IMR-90 (cell line): ENCODE data around the gene MRM2. TPM values are rescaled to one million over a fixed set of nuclear protein-coding genes. Genes with fewer than 3 reads are reported as not detected.

Source experiments
- ATAC-seq: fragments of 200-7000 bp; cut with Tn5 transposase; 2 replicates; pipeline ENCODE4 v1.9.1; 2020; ENCODE audit warnings: low read depth, mild to moderate bottlenecking, moderate library complexity
- BruUV-seq: library from RNA; stranded (reverse); fragments of 400-500 nt; replicated peaks from 2 replicates; lab custom pipeline; 2021; lab: Mats Ljungman, UMichigan
- CTCF ChIA-PET: fragments of 300-600 bp; formaldehyde crosslinking; extraction: SDS; loops from one replicate; lab custom pipeline; 2021; ENCODE audit warnings: antibody characterized with exemption; lab: Yijun Ruan, JAX
- POLR2A ChIA-PET: fragments of 300-600 bp; sonication (Branson Sonifier 250); formaldehyde crosslinking; loops from one replicate; lab custom pipeline; 2022; ENCODE audit warnings: antibody characterized with exemption; ENCODE audit not compliant: unreplicated experiment; lab: Charles Lee
- DNase-seq: peaks from one replicate; pipeline ENCODE4 v3.0.0; 2013
- H2AFZ ChIP-seq: replicated peaks from 2 replicates; pipeline ENCODE3; 2013; ENCODE audit warnings: low read length, mild to moderate bottlenecking; ENCODE audit not compliant: poor library complexity
- H2AK5ac ChIP-seq: 2 replicates; pipeline ENCODE4 v1.6.1; 2013; ENCODE audit warnings: low read depth, low read length, inconsistent platforms
- H2AK9ac ChIP-seq: replicated peaks from 2 replicates; pipeline ENCODE3; 2013; ENCODE audit warnings: mild to moderate bottlenecking, low read depth, low read length, moderate library complexity; ENCODE audit not compliant: poor library complexity
- H2BK120ac ChIP-seq: 2 replicates; pipeline ENCODE4 v1.6.1; 2013; ENCODE audit warnings: low read depth, low read length, inconsistent platforms
- H2BK15ac ChIP-seq: 3 replicates; pipeline ENCODE4 v1.6.1; 2013; ENCODE audit warnings: low read depth, low read length, inconsistent platforms
- H2BK20ac ChIP-seq: 2 replicates; pipeline ENCODE4 v1.6.1; 2013; ENCODE audit warnings: low read depth, mild to moderate bottlenecking, inconsistent platforms, low read length, moderate library complexity
- H2BK5ac ChIP-seq: 2 replicates; pipeline ENCODE4 v1.6.1; 2013; ENCODE audit warnings: mild to moderate bottlenecking, low read depth, low read length, inconsistent platforms; ENCODE audit not compliant: poor library complexity, severe bottlenecking
- H3K14ac ChIP-seq: replicated peaks from 2 replicates; pipeline ENCODE4 v1.6.1; 2013; ENCODE audit warnings: low read depth, low read length, inconsistent platforms
- H3K18ac ChIP-seq: 2 replicates; pipeline ENCODE4 v1.6.1; 2013; ENCODE audit warnings: low read depth, low read length, control low read depth
- H3K23ac ChIP-seq: 2 replicates; pipeline ENCODE4 v1.6.1; 2013; ENCODE audit warnings: low read depth, low read length, inconsistent platforms
- H3K27ac ChIP-seq: 2 replicates; pipeline ENCODE4 v1.5.1; 2013; ENCODE audit warnings: mild to moderate bottlenecking, control low read depth, low read length; ENCODE audit not compliant: insufficient read depth
- H3K27me3 ChIP-seq: 2 replicates; pipeline ENCODE4 v1.6.1; 2013; ENCODE audit warnings: low read length; ENCODE audit not compliant: control insufficient read depth, insufficient read depth
- H3K36me3 ChIP-seq: 2 replicates; pipeline ENCODE4 v1.6.1; 2013; ENCODE audit warnings: low read length, mixed read lengths; ENCODE audit not compliant: control insufficient read depth, insufficient read depth
- H3K4ac ChIP-seq: 2 replicates; pipeline ENCODE4 v1.6.1; 2013; ENCODE audit warnings: low read depth, low read length, inconsistent platforms
- H3K4me1 ChIP-seq: 2 replicates; pipeline ENCODE4 v1.6.1; 2013; ENCODE audit warnings: low read length, mixed read lengths; ENCODE audit not compliant: control insufficient read depth, insufficient read depth
- H3K4me2 ChIP-seq: 2 replicates; pipeline ENCODE4 v1.6.1; 2013; ENCODE audit warnings: low read depth, mild to moderate bottlenecking, control low read depth, low read length, moderate library complexity
- H3K4me3 ChIP-seq: 2 replicates; pipeline ENCODE4 v1.5.1; 2013; ENCODE audit warnings: low read depth, mild to moderate bottlenecking, control low read depth, low read length, moderate library complexity; ENCODE audit not compliant: insufficient read depth
- H3K56ac ChIP-seq: 2 replicates; pipeline ENCODE4 v1.6.1; 2013; ENCODE audit warnings: low read length, inconsistent platforms; ENCODE audit not compliant: insufficient read depth; ENCODE audit errors: extremely low read depth
- H3K79me1 ChIP-seq, 2 experiments: 2 replicates each; pipeline ENCODE4 v1.6.1; 2013; ENCODE audit warnings: low read length in 2 of 2, inconsistent platforms in 1 of 2, low read depth in 1 of 2
- H3K9ac ChIP-seq: 2 replicates; pipeline ENCODE4 v1.6.1; 2013; ENCODE audit warnings: low read depth, low read length, control low read depth
- H3K9me1 ChIP-seq: 2 replicates; pipeline ENCODE4 v1.6.1; 2013; ENCODE audit warnings: low read length, inconsistent platforms; ENCODE audit not compliant: insufficient read depth
- H3K9me3 ChIP-seq: 2 replicates; pipeline ENCODE4 v1.6.1; 2013; ENCODE audit warnings: low read length; ENCODE audit not compliant: control insufficient read depth, insufficient read depth
- H4K20me1 ChIP-seq: 2 replicates; pipeline ENCODE4 v1.6.1; 2013; ENCODE audit warnings: low read length, inconsistent platforms; ENCODE audit not compliant: insufficient read depth
- H4K5ac ChIP-seq: 2 replicates; pipeline ENCODE4 v1.6.1; 2013; ENCODE audit warnings: mild to moderate bottlenecking, low read depth, low read length, control low read depth
- H4K8ac ChIP-seq, 2 experiments: 2 replicates each; pipeline ENCODE4 v1.6.1; 2013; ENCODE audit warnings: low read depth in 2 of 2, low read length in 2 of 2, control low read depth in 1 of 2, inconsistent platforms in 1 of 2
- H4K91ac ChIP-seq: 2 replicates; pipeline ENCODE4 v1.6.1; 2013; ENCODE audit warnings: low read depth, low read length, inconsistent platforms; ENCODE audit not compliant: insufficient read depth
- POLR2A ChIP-seq: IDR thresholded peaks from 2 replicates; pipeline ENCODE4 v1.6.1; 2012; ENCODE audit warnings: mild to moderate bottlenecking, low read depth, low read length
- RAD21 ChIP-seq: IDR thresholded peaks from 2 replicates; pipeline ENCODE4 v1.6.1; 2012; ENCODE audit warnings: low read length, improper control_type of control experiment
- RCOR1 ChIP-seq: IDR thresholded peaks from 2 replicates; pipeline ENCODE4 v1.6.1; 2012; ENCODE audit warnings: mild to moderate bottlenecking, low read length, improper control_type of control experiment; ENCODE audit not compliant: insufficient replicate concordance
- WGBS, 2 experiments: methylation state at CpG; one replicate each; pipeline versions ENCODE4 v1.1.5 to v1.1.7; 2013; ENCODE audit warnings: missing lambda C conversion rate in 2 of 2; ENCODE audit not compliant: insufficient read length in 1 of 2; ENCODE audit errors: extremely low coverage in 2 of 2; 5-methylcytosine and 5-hydroxymethylcytosine counted together
- dilution Hi-C: fragments of 300-500 bp; cut with HindIII; formaldehyde crosslinking; loops from one replicate; pipeline ENCODE4 v1.14.3; 2018; ENCODE audit warnings: low sequenced_read_pairs; ENCODE audit not compliant: unreplicated experiment
- in situ Hi-C: fragments of 300-500 bp; cut with MboI; formaldehyde crosslinking; loops from 3 replicates; pipeline ENCODE4 v1.14.3; 2019; ENCODE audit warnings: low sequenced_read_pairs, inconsistent platforms, mixed read lengths
- intact Hi-C: fragments of 100-400 bp; cut with micrococcal nuclease; formaldehyde crosslinking; loops from 2 replicates; pipeline ENCODE4 v1.10.0; 2022
- polyA plus RNA-seq, 3 experiments: library from polyadenylated mRNA; depleted of rRNA; stranded (reverse); fragments of >200 nt; gene quantifications; 2 replicates each; pipeline ENCODE4 v1.2.3, GENCODE V29; 2012; ENCODE audit warnings: low replicate concordance in 1 of 3
- total RNA-seq: library from RNA; depleted of rRNA; stranded (reverse); fragments of >200 nt; gene quantifications from 2 replicates; pipeline ENCODE4 v1.2.3, GENCODE V29; 2012

The MRM2 gene
- total and polyA plus RNA-seq, 2 of the 4 experiments (the other 2 are of a cell fraction) = 19.1 to 23.8 TPM

- ChIA-PET POLR2A (no interaction called here), CTCF (interaction anchor here (0.5 kb wide), 2 partner anchors 114 to 117 kb away, joined by 4 to 5 read pairs; no protein-coding TSS in a partner anchor)
- in situ Hi-C loops = no loop called here
- Histone ChIP-seq H2BK15ac (no peak overlapping the region), H4K5ac (no peak overlapping the region), H3K36me3 (peaks cover 30% of the 10 kb centered on the region), H3K4ac (no peak overlapping the region), H2BK5ac (no peak overlapping the region), H3K9me1 (peaks cover 5% of the 10 kb centered on the region; the same call in 1 of the 2 replicates), H2AFZ (peak overlapping the region; percentile 89), H3K14ac (no peak overlapping the region), H3K9ac (peak overlapping the region; percentile 74), H3K4me1 (peaks cover 3% of the 10 kb centered on the region), H3K27me3 (no peaks in the 10 kb centered on the region), H4K91ac (no peak overlapping the region), H3K56ac (no peak overlapping the region), H4K20me1 (no peaks in the 10 kb centered on the region; the same call in 1 of the 2 replicates), H3K9me3 (no peaks in the 10 kb centered on the region), H3K4me3 (peak overlapping the region; percentile 70), H2AK5ac (no peak overlapping the region), H2BK20ac (no peak overlapping the region), H3K79me1 (peaks cover 14 to 50% of the 10 kb centered on the region in 2 experiments), H3K4me2 (peak overlapping the region; percentile 77), H2AK9ac (no peak overlapping the region), H4K8ac (no peak overlapping the region), H3K27ac (peak overlapping the region; percentile 8; the same call in 1 of the 2 replicates), H3K18ac (no peak overlapping the region), H2BK120ac (no peak overlapping the region), H3K23ac (no peak overlapping the region; the same call in 1 of the 2 replicates)
- 0% methylated on average over 20 of the region's 46 CpGs; no CpG with 5 or more reads in 1 of the 2 experiments for WGBS, 2 experiments
- intact Hi-C loops = no loop called here
- peak; percentile 64 for ATAC-seq
- no peak for DNase-seq
- dilution Hi-C loops = no loop called here
- no TSS peak for BruUV-seq
- TF ChIP-seq POLR2A (no peak), RAD21 (no peak), RCOR1 (no peak)
Measured at GRCh38 chr7:2231992-2232765, 9.8 kb downstream of the MRM2 start.
